GM23248 (cell line): ENCODE data around the gene NOXA1.

Experiments
- EZH2 ChIP-seq: fragments of 200-600 bp; sonication (generic); IDR thresholded peaks from 2 replicates; pipeline ENCODE4 v1.6.1; 2018; ENCODE audit warnings: antibody characterized with exemption, mild to moderate bottlenecking; ENCODE audit not compliant: insufficient read depth, poor library complexity, severe bottlenecking
- EZH2phosphoT487 ChIP-seq: fragments of 200-600 bp; sonication (generic); IDR thresholded peaks from 2 replicates; pipeline ENCODE4 v1.6.1; 2018; ENCODE audit warnings: antibody characterized with exemption, moderate library complexity, mild to moderate bottlenecking, low read depth; ENCODE audit not compliant: insufficient read depth

DNA sequence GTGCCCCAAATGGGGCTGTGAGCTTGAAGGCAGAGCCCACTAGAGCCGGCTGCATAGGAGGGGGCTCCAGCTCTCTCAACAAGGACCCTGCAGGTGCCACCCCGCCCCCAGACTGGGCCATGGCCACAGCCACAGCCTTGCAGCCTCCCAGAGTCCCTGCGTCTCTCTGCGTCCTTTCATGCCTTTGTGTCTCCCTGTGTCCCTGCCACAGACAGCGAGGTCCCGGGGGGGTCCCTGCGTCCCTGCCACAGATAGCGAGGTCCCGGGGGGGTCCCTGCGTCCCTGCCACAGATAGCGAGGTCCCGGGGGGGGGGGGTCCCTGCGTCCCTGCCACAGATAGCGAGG, 6.3 kb downstream of the NOXA1 start:
- TF ChIP-seq EZH2 (no peak), EZH2phosphoT487 (no peak)
